DND-41 (cell line): Measurements from ENCODE around the gene WDR4.

Experiments
- CTCF ChIP-seq: IDR thresholded peaks from 2 replicates; pipeline ENCODE4 v1.5.1; 2012; ENCODE audit warnings: borderline replicate concordance, low read length, moderate library complexity, mild to moderate bottlenecking; ENCODE audit not compliant: poor library complexity, severe bottlenecking; ENCODE audit errors: extremely low read depth
- EZH2 ChIP-seq: IDR thresholded peaks from 3 replicates; pipeline ENCODE4 v1.6.1; 2012; ENCODE audit warnings: borderline replicate concordance, low read depth, mild to moderate bottlenecking, moderate library complexity, low read length, inconsistent platforms; ENCODE audit not compliant: severe bottlenecking

- TF ChIP-seq CTCF (no peak), EZH2 (no peak)
Measured at GRCh38 chr21:42858957-42859890, 20.1 kb downstream of the WDR4 start.
